ENCODE data around the gene ODC1.
A peak's percentile ranks its signal among the peaks of the same experiment; 100 is the strongest.

Gene ODC1

DNA sequence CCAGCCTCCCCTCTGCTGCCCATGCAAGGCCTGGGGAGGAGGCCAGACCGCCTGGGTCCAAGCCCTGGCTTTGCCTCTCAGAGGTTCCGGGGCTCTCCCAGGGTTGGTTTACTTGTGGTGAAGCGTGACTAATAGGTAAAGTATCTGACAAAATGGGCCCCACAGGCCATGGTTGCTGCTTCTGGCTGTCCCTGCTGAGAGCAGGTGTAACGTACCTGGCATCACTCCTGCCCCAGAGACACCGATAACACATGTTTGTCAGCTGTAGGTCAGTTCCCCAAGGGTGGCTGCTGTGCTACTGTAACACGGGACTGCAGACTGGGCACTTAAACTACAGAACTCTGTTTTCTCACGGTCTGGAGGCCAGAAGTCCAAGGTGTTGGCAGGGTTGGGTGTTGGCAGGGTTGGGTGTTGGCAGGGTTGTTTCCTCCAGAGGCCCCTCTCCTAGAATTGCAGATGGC is 34.1 kb downstream of the ODC1 start:
- TF ChIP-seq ZNF274 (IDR thresholded peaks at IDR 0.05; ENCODE audit: low read depth, low read length) = no peak
- H3K4me3 ChIP-seq (ENCODE audit: low read length) = no peak overlapping the region

DNA sequence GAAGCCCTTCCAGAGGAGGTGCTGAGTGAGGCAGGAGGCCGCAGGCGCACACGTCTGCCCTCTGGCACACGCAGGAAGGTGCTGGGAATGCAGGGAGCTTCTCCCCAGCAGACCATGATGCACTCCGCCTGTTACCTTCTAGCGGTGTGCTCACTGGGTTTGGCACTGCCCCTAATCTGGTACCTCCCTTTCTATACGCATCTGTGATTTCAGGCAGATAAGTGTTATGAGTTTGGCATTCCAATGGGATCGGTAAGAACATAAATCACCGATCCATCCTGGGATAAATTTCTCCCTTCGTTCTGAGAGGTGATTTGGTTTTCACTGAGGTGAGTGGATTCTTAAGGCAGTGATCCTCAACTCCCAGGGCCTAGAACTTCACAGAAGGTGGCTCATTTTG is 34.6 kb downstream of the ODC1 start:
- no peak for TF ChIP-seq ZNF274 (IDR thresholded peaks at IDR 0.05; ENCODE audit: low read depth, low read length)
- no peak overlapping the region for H3K4me3 ChIP-seq (ENCODE audit: low read length)

DNA sequence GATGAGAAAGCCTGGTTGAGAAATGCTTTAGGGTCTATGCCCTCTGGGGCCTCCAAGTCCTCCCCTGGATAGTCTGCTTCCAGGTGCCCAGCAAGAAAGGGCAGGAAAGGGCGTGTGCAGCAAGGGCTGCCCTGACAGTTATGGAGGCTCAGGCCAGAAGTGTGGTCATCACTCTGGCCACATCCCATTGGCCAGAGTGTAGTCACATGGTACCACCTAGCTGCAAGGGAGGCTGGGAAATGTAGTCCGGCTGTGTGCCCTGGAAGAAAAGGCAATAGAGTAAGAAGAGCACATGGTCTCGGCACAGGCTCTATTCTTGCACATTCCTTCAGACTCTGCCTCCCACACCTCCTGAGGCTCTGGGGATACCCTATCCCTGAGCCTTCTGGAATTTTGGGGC is 35.7 kb downstream of the ODC1 start:
- H3K4me3 ChIP-seq (ENCODE audit: low read length) = no peak overlapping the region
- no peak for TF ChIP-seq ZNF274 (IDR thresholded peaks at IDR 0.05; ENCODE audit: low read depth, low read length)

DNA sequence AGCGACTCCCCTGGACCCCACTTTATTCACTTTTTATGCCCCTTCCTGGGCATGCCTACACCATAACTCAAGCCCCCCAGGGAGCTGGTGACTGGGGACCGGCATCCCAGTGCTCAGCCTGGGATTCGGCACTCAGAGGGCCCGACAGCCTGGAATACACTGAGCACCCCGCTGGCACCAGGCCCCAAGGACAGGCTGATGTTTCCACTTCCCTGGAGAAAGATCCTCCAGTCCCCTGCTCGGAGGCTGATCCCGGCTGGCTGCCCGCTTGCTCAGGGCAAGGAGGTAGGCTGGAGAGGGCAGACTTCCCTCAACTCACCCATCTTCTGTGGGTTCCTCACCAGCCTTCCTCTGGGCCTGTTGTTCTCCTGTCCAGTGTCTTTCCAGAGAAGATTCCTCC is 36.6 kb downstream of the ODC1 start:
- no peak for TF ChIP-seq ZNF274 (IDR thresholded peaks at IDR 0.05; ENCODE audit: low read depth, low read length)
- no peak overlapping the region for H3K4me3 ChIP-seq (ENCODE audit: low read length)

DNA sequence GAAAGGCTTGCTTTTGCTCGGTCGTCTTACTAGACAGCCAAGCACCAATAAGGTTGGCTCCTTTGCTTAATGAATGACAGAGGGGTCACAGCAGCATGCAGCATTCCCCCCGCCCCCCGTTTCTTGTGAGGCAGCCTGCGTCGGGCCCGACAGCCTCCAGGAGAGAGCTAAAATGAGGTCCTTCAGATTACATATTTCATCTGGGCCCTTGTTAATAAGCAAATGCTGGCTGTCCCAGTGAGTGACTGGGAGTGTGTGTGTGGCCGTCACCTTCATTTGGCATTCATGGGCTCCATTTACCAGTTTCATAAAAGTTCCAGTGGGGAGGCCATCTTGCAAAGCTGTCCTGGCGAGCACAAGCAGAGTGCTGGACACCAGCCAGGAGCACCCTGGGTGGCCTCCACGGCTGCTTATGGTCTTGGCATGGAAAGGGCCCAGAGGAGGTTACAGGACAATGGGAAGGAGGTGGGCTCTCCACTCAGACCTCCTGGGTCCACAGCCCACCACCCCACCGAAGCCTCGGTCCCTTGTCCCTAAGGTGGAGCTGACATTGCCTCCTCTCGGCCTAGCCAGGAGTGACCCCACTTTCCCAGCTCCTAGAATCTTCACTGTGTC is 37.2 kb downstream of the ODC1 start:
- peak overlapping the region; percentile 20; the same call in 1 of the 2 replicates for H3K4me3 ChIP-seq (ENCODE audit: low read length)
- no peak for TF ChIP-seq ZNF274 (IDR thresholded peaks at IDR 0.05; ENCODE audit: low read depth, low read length)

DNA sequence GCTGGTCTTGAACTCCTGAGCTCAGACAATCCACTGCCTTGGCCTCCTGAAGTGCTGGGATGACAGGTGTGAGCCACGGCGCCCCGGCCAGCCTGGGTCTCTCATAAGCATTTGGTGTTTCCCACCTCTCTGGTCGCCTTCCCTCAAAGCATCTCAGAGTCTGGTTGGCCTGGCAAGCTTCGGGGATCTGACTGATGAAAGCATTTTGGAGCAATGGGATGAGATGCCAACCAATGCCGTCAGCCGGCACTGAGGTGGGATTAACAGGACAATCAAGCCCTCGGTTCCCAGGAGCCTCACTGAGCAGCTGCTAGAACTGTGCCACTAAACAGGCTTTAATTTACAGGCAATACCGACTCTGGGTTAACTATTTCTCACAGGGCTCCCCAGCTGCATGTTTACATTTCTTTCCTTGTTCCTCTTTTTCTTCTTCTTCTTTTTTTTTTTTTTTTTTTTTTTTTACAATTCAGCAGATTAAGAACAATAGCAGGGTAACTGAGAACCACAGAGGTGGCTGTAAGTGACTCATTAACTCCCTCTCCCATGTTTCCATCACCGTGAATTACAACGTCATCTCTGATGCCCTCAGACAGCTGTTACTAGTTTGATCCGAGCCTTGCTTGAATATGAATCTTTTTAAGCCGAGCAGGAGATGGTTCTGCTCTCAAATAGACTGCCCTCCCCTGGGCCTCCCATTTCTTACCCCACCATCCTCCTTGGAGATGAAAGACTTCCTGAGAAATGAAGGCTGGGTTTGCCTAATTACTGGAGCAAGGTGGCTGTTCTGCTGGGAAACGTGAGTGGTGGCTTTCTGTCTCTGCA is 37.9 kb downstream of the ODC1 start:
- H3K4me3 ChIP-seq (ENCODE audit: low read length) = peak overlapping the region; percentile 20; the same call in 1 of the 2 replicates
- no peak for TF ChIP-seq ZNF274 (IDR thresholded peaks at IDR 0.05; ENCODE audit: low read depth, low read length)

DNA sequence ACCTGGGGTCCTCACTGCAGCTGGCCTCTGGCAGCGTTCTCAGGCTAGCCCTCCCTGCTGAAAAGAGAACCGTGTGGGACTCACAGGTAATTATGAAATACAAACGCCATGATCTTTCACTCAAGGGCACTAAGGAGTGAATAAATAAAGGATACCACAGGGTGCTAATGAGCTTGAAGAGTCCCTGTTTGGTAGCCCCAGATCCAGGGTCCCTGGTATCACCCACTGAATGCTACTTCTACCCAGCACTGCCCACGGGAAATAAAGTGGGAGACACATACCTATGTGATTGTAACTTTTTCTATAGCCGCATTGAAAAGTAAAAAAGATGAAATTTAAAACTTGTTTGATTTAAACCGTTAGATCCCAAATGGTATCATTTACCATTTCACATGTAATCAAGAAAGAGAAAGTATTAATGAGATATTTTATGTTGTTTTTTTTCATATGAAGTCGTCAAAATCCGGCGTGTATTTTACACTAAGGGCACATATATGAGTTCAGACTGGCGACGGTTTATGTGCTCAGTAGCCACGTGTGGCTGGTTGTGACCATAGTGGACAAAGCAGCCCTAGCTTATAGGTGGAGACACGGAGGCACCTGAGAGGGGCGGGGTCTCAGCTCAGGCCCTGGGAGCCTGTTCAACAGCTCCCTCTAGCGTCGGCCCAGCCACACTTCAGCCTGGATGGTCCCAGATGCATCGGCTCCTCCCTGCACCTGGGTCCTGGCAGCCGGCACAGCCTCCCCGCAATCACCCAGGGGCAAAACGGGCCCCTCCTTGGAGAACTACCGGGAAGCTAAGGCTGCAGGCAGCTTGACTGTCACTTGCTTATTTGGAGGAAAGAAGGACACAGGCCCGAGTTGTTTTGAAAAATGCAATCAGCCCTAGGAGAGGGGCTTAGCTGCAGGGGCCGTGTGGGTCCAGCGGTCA is 39.2 kb downstream of the ODC1 start:
- no peak for TF ChIP-seq ZNF274 (IDR thresholded peaks at IDR 0.05; ENCODE audit: low read depth, low read length)
- H3K4me3 ChIP-seq (ENCODE audit: low read length) = peak overlapping the region; percentile 9; the same call in 1 of the 2 replicates

DNA sequence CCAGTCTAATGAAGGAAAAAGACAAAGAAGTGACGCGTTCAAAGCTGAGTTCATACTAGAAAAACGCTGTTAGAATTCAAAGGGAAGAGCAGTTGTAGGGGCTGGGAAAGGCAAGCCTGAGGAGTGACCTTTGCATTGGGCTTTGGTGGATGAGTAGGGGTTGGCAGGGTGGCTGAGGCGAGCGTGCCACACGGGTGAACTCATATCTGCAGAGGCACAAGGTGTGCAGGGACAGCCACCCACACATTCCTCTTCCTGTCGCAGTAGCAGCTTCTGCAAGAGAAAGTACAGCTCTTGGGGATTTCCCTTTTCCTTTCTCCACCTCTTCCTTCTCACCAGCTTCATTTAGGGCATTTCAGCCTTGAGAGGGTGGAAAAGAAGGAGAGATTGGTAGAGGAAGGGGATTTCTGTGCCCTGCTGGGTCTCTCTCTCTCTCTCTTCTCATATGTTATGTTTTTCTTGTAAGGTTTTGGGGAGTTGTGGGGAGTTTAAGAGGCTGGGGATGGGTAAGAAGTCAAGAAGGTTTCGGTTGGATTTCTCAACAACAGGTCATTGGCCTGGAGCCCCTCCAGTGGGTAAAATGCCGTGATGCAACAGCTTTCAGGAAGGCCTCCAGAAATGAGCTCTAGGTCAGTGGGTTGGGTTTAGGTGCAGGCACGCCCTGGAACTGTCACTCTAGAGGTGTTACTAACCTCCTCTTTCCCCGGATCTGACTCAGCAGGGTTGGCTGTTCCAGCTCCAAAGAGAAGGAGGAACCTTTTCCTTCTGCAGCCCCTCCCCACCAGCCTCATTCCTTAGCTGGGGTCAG is 40.1 kb downstream of the ODC1 start:
- H3K4me3 ChIP-seq (ENCODE audit: low read length) = no peak overlapping the region; the same call in 1 of the 2 replicates
- no peak for TF ChIP-seq ZNF274 (IDR thresholded peaks at IDR 0.05; ENCODE audit: low read depth, low read length)

DNA sequence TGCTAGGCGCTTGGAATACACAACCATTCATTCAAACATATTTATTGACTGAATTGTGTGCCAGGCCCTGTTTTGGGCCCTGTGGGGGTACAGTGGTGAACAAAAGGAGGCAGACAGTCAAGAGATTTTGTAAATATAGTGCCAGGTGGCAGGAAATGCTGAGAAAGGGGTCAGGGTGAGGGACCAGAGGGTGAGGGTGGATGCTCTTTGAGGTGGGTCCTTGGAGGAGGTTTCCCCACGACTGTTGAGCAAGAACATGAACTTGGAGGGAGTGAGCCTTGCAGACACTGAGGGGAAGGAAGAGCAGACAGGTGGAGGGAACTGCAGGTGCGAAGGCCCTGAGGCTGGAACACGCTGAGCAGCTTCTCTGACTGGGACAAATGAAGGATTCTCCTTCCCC is 40.7 kb downstream of the ODC1 start:
- TF ChIP-seq ZNF274 (IDR thresholded peaks at IDR 0.05; ENCODE audit: low read depth, low read length) = no peak
- no peak overlapping the region for H3K4me3 ChIP-seq (ENCODE audit: low read length)

DNA sequence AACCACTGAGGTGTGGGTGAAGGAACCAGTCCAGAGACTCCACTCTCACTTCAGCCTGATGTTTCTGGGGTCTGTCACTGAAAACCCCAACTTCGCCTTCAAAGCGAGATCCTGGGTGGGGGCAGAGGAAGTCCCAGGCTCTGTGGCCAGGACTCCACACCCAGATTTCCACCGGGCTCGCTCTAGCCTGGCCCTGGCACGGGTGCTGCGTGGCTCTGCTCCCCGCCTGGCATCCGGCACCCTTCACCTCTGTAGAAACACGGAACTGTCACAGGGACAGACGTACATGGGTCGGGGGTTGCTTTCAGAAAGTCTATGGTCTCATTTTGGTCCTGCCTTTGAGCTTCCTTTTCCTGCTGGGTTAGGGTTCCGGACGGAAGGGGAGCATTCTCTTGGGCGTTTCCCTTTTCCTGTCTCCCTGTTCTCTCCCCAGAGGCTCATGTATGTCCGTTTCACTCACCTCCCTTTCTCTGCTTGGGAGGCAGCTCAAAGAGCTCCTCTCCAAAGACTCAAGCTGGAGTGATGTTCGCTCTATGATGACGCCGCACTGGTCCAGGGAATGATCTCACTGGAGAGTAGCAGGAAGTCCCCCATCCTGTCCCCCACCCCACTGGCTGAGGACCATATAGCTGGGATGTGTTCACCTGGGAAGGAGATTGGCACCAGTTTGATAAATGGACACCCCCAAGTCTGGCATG is 41.5 kb downstream of the ODC1 start:
- no peak overlapping the region for H3K4me3 ChIP-seq (ENCODE audit: low read length)
- no peak for TF ChIP-seq ZNF274 (IDR thresholded peaks at IDR 0.05; ENCODE audit: low read depth, low read length)

DNA sequence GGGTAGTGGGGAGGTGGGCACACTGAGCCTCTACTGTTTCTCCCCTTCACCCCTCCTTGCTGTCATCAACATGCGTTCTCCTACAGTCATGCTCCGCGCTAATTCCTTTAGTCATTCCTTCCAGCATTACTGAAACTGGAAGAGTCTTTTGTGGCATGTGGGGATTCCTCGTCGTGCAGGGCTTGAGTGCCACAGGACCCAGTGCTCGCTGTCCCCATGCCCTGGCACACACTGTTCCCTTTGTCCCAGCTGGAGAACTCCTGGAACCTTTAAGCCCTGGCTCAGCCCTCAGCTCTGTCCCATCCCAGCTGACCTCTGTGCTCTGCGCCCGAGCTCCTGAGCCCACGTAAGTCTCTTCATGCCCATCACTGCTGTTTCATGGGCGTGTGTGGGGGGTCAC is 42.1 kb downstream of the ODC1 start:
- H3K4me3 ChIP-seq (ENCODE audit: low read length) = no peak overlapping the region
- no peak for TF ChIP-seq ZNF274 (IDR thresholded peaks at IDR 0.05; ENCODE audit: low read depth, low read length)

DNA sequence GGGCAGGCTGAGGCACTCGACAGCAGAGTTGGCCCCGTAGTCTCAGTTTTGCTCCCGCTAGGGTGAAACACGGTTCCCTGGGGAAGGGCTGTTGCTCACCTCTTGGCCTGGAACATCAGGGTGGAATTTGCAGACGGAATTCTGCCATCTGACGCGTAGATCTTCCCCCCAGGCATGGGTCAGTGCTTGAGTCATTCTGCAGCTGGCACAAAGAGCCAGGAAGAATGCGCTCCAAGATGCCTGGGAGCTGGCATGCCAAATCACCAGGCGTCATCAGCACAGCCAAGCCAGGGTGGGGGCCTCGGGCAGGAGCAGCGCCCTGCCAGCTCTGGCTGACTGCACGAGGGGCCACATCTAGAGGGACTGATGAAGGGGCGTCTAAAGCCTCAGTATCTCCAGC is 42.7 kb downstream of the ODC1 start:
- no peak overlapping the region for H3K4me3 ChIP-seq (ENCODE audit: low read length)
- no peak for TF ChIP-seq ZNF274 (IDR thresholded peaks at IDR 0.05; ENCODE audit: low read depth, low read length)
